ENCODE results near the gene ADCY2. TPM values are rescaled to one million over a fixed set of nuclear protein-coding genes. Genes with fewer than 3 reads are reported as not detected.
A peak's percentile ranks its signal among the peaks of the same experiment; 100 is the strongest.

Gene ADCY2
- total RNA-seq, result 0.27 TPM

- DNase-seq (ENCODE audit: low read depth in 2 of 3, low spot score in 2 of 3), result peak in 1 of 3 donors; percentile 10
Measured at GRCh38 chr5:7395947-7396712, at the start of gene ADCY2. Gene ADCY2 (plus strand): TSS chr5:7396138. CDS start chr5:7396297, 159 bp downstream.

- DNase-seq (ENCODE audit: low read depth in 2 of 3, low spot score in 2 of 3), result no peak
Measured at GRCh38 chr5:7347377-7347776, 48.6 kb upstream of the ADCY2 start.

GRCh38 chr5:7348168-7348854, 47.6 kb upstream of the ADCY2 start:
- DNase-seq (ENCODE audit: low read depth in 2 of 3, low spot score in 2 of 3), result no peak

- no peak for DNase-seq (ENCODE audit: low read depth in 2 of 3, low spot score in 2 of 3)
Measured at GRCh38 chr5:7361593-7361992, 34.3 kb upstream of the ADCY2 start.

GRCh38 chr5:7363067-7363677, 32.8 kb upstream of the ADCY2 start:
- DNase-seq (ENCODE audit: low read depth in 2 of 3, low spot score in 2 of 3), result no peak

- no peak for DNase-seq (ENCODE audit: low read depth in 2 of 3, low spot score in 2 of 3)
Measured at GRCh38 chr5:7364226-7364875, 31.6 kb upstream of the ADCY2 start.

- DNase-seq (ENCODE audit: low read depth in 2 of 3, low spot score in 2 of 3), result no peak
Measured at GRCh38 chr5:7367780-7368179, 28.2 kb upstream of the ADCY2 start.

- no peak for DNase-seq (ENCODE audit: low read depth in 2 of 3, low spot score in 2 of 3)
Measured at GRCh38 chr5:7372399-7372798, 23.5 kb upstream of the ADCY2 start.

- DNase-seq (ENCODE audit: low read depth in 2 of 3, low spot score in 2 of 3), result no peak
Measured at GRCh38 chr5:7374186-7374585, 21.8 kb upstream of the ADCY2 start.

- no peak for DNase-seq (ENCODE audit: low read depth in 2 of 3, low spot score in 2 of 3)
Measured at GRCh38 chr5:7375457-7375856, 20.5 kb upstream of the ADCY2 start.

- DNase-seq (ENCODE audit: low read depth in 2 of 3, low spot score in 2 of 3), result no peak
Measured at GRCh38 chr5:7376871-7377270, 19.1 kb upstream of the ADCY2 start.

GRCh38 chr5:7377761-7378160, 18.2 kb upstream of the ADCY2 start:
- DNase-seq (ENCODE audit: low read depth in 2 of 3, low spot score in 2 of 3), result no peak

- no peak for DNase-seq (ENCODE audit: low read depth in 2 of 3, low spot score in 2 of 3)
Measured at GRCh38 chr5:7382588-7382987, 13.3 kb upstream of the ADCY2 start.

- no peak for DNase-seq (ENCODE audit: low read depth in 2 of 3, low spot score in 2 of 3)
Measured at GRCh38 chr5:7385681-7386080, 10.3 kb upstream of the ADCY2 start.

- no peak for DNase-seq (ENCODE audit: low read depth in 2 of 3, low spot score in 2 of 3)
Measured at GRCh38 chr5:7388553-7388952, 7.4 kb upstream of the ADCY2 start.

- no peak for DNase-seq (ENCODE audit: low read depth in 2 of 3, low spot score in 2 of 3)
Measured at GRCh38 chr5:7391215-7391614, 4.7 kb upstream of the ADCY2 start.

GRCh38 chr5:7391814-7392692, 3.9 kb upstream of the ADCY2 start:
- DNase-seq (ENCODE audit: low read depth in 2 of 3, low spot score in 2 of 3), result no peak

- no peak for DNase-seq (ENCODE audit: low read depth in 2 of 3, low spot score in 2 of 3)
Measured at GRCh38 chr5:7392693-7393024, 3.3 kb upstream of the ADCY2 start.

GRCh38 chr5:7393921-7394799, 1.8 kb upstream of the ADCY2 start:
- DNase-seq (ENCODE audit: low read depth in 2 of 3, low spot score in 2 of 3), result no peak
